NCI-H1417 (cell line): ENCODE results near the gene SLC6A3.
"Not testable (repeated sequence)": the region's sequence is repeated elsewhere in the genome, so short reads cannot be mapped to it uniquely, and the experiment has no call there.

Experiments
- DNase-seq, 3 experiments: peaks; one replicate each; lab custom pipeline; 2025; lab: John Stamatoyannopoulos, UW

Gene SLC6A3

DNA sequence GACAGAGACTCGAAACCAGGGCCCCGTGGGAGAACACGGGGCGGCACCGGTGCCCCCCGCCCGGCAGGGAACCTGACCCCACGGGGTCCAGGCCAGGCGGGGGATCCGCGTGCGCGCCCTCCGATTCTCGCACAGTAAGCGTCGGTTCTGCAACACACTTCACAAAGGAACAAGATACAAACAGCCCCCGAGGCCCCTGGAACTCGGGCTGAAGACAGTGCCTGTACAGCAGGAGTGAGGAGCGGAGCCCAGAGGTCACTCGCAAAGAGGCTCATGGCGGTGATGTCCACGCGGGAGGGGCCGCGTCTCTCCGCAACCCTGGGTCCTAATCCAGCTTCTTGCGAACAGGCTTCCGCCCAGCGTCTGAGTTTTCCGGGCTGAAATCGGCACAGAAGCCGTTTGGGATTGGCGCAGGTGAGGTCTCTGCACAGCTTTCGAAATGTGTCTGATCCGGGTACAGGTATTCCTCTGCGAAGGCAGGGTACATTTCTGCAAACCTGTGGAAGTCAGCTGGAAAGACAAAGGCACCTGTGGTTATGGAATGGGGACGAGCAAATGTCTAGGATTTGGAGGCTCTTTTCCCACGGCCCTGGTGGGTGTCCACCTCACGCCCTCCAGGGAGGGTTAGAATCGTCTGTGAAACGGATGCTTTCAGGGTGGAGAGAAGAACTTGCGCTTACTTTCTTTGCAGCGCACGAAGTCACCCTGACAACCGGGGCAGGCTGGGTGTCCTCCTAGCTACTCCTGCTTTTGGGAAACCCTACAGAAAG is 18.3 kb upstream of the SLC6A3 start:
- no peak for DNase-seq

DNA sequence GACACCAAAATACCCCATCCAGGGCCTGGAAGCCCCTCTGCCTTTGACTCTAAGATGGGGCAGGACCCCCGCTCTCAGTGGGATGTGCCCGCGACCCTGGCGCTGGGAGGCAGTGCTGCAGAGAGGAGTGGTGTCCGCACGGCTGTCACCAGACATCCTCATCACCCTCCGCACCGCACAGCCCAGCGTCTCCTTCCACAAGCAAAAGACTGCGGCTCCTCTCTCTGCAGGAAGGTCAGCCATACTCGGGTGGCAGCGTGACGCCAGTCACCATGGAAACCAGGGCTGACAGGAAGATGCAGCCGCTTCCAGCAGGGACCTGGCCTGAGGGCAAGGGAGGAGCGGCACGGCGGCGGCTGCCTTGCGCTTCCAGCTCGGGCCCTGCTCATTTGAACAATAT is 17.1 kb upstream of the SLC6A3 start:
- DNase-seq: peak in 2 of 3 experiments; percentile 61 to 87

DNA sequence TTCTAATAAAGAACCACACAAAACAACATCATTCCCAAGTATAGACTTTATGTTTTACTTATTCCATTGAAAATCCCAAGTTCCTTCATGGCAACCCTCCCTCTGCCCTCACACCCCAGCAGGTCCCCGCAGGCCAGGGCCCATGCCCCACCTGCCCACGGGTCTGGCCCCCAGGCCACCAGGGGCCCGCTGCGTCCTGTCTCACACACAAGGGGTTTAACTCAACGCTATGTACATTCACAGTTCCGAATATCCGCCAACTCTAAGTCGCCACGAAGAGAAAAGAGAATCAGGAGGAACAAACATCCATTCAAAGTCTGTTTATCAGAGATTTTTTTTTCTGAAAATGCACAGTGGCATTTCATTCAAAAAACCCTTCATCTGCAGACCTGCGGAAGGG is 16.2 kb upstream of the SLC6A3 start:
- no peak for DNase-seq

DNA sequence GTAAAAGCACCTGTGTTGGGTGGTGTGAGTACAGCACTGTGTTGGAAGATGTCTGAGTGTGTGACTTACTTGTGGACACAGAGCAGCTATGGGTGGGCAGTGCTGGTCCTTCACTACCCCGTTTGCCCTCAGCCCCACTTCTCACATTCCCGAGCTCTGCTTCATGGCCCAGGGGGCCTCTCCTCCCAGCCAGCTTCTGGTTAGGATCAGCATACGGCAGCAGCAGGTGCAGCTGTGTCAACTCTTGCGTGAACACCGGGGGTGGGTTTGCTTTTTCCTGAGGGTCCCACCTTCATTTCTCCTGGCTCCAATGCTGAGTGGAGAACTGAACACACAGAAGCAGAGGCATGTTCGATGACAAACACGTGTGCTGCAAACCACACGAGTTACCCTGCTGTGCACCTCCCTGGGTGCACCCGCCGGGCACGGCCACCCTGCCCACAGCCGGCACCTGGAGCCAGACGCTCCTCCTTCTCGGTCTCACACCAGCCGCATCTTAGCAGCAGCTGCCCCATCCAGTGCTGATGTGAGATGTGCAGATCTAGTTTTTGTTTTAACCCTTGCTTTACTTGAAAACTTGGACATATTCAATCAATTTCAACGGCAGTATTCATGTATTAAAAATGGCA is 14.9 kb upstream of the SLC6A3 start:
- DNase-seq: peak; percentile 16 to 52 (median 27)

DNA sequence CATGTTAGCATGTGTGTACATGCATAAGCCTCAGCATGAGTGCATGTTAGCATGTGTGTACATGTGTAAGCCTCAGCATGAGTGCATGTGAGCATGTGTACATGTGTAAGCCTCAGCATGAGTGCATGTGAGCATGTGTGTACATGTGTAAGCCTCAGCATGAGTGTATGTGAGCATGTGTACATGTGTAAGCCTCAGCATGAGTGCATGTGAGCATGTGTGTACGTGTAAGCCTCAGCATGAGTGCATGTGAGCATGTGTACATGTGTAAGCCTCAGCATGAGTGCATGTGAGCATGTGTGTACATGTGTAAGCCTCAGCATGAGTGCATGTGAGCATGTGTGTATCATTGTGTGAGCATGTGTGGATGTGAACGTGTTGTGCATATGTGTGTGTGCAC is 14.2 kb upstream of the SLC6A3 start:
- DNase-seq: not testable (repeated sequence)

DNA sequence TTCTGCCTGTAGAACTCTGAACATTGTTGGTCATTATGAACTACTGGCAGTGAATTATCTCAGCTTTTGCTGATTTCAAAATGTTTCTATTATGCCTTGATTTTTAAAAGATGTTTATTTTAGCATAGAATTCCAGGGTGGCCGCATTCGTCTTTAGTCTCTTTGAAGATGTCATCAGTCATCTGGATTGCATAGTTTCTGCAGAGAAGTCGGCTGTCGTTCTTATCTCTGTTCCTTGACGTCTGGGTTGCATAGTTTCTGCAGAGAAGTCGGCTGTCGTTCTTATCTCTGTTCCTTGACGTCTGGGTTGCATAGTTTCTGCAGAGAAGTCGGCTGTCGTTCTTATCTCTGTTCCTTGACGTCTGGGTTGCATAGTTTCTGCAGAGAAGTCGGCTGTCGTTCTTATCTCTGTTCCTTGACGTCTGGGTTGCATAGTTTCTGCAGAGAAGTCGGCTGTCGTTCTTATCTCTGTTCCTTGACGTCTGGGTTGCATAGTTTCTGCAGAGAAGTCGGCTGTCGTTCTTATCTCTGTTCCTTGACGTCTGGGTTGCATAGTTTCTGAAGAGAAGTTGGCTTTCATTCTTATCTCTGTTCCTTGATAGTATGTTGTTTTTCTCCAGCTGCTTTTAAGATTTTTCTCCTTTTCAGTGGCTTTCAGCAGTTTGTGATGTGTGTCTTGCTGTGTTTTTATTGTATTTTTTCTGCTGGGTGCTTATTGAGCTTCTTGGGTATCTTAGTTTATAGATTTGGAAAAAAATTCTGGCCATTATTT is 11.1 kb upstream of the SLC6A3 start:
- not testable (repeated sequence) for DNase-seq

DNA sequence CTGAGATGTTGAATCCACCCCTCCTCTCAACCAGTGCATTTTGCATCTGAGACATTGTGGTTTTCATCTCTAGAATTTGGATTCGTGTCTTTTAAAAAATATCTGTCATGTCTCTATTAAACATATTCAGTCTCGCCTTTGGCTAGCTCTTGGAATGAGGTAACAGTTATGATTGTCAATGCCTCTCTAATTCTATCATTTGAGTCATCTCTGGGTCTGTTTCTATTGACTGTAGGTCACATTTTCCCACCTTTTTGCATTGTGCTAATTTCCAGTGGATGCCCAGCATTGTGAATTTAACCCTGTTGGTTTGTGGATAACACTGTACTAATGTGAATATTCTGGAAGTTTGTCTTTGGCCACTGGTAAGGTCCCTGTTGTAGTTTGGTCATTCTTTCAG is 8.4 kb upstream of the SLC6A3 start:
- no peak for DNase-seq

DNA sequence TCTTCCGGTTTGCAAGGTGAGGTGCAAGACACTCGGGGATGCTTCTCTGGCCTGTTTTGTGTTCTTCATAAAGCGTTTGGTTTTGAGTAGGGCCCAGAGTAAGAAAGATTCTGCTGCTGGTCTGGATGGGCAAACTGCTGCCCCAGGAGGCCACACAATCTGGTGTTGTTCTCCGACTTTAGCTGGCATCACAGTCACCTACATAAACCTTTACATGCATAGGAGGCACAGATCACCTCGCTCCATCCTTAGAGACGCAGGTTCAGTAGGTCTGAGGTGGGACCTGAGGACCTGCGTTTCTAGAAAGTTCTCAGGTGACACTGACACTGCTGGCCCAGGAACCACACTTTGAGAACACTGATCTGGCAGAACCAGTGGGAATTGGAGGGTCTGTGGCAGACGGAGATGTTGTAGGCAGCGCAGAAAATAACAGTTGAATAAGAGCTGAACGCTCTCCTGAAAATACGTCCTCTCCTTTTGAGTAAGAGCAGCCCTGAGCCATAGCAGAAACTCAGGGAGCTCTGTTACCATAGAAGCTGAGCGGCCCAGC is 3.9 kb upstream of the SLC6A3 start:
- no peak for DNase-seq

DNA sequence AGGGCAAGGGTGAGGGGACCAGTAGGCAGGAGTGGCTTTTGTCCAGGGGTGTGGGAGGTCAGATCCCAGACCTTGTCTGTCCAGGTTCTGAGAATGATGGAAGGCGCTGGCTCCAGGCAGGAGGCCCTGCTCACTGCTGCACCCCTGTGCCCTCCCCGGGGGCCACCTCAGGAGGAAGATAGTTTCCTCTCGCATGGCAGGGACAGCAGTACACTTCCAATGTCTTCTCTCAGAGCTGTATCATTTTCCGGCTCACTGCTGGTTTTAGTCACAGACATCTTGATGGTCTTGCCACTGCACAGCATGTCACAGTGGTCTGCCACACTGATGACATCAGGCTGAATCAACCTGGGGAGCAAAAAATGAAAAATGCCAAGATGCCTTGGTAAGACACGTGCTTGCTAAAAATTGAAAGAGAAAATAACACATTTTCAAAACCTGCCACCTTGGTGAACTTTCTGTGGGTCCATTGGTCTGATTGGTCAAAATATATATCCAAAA is 3.3 kb upstream of the SLC6A3 start:
- DNase-seq: no peak

DNA sequence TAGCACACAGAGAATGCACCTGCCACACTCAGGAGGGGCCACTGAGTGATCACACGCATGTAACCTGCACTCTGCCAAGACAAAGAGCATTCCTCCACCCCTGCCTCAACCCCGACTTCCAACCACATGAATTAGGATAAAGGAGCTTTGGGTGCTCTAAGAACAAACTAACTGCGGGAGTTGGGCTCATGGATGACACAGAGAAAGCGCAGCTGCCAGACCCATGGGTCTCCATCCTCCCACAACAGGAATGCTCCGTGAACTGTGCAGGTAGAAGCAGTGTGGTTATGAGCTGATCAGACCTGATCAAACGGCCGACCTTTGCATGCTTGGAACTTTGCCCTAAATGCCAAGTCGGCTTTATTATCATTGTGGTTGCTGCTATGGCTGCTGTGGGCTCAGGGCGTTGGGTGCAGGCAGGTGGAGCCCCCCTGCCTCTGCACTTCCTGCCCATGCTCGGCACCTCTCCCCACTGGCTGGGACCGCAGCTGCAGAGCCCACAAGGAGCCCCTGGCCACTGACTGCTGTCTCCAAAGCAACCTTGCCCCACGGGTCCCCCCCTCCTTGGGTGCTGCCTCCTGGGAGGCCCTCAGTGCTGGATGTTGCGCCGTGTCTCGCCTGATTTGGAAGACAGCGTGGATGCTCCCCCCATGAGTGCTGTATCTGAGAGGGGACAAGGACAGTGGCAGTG is 2.6 kb upstream of the SLC6A3 start:
- DNase-seq: peak in 1 of 3 experiments; percentile 41

DNA sequence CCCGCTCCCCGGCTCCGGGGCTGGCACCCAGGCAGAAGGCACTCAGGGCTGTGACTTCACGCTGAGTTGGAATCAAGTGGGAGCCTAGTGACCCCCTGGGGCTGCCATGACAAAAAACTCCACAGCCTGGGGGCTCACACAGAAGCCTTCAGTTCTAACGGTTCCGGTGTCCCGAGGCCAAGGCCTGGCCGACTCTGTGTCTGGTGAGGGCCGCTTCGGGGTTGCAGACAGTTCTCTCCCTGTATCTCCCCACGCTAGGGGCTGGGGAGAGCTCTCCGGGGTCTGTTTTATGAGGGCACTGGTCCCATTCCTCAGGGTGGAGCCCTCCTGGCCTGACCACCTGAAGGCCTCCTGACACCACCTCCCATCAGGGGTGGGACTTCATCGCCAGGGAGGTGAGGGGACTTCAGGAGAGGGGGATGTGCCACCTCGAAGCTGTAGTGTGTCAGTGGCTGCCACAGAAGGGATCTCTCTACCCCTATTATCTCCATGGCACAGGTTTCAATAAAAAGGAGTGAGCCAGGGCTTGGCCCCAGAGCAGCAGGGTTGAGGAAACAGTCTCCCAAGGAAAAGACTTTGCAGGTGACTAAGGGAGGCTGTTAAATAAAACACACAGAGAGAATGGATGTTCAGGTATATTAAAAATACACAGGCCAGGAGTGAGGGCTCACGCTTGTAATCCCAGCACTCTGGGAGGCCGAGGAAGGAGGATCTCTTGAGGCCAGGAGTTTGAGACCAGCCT is 1.5 kb upstream of the SLC6A3 start:
- DNase-seq: no peak

DNA sequence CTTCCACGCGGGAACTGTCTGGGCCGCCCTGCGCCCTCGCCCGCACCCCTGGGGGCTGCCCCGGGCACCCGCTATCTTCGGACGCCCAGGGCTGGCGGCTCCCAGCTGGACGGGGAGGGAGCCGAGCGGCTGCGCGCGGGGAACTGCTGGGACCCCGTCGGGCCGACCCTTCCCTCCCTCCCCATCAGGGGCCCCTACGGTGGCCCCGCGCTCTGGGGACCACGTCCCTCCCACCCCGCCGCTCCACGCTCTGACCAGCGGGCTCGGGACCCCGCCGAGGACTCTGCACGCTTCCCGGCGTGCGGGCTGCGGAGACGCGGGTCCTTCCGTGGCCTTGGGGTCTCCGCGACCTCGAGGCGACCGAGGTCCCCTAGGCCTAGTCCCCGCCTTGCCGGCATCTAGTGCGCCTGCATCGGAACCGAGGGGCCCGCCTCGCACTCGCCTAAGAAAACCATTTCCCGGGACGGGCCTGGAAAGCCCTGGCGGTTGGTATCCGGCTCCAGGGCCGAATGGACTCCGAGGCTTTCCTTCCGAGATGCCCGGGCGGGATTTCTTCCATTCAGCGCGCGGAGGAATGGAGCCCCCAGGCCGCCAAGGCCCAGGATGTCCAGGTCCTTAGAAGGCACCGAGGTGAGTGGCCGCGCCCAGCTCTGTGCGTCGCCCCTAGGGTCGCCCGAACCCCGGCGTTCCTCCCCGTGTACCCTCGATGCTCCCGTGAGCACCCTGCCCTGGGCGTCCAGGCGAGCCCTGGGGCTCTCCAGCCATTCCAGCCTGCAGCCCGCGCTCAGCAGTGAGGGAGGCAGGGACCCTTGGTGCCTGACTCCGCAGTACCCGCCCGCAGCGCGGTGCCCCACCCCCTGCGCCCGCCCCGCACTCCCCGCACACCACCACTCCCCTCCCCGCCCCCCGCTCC is 705 bp upstream of the SLC6A3 start:
- no peak for DNase-seq

DNA sequence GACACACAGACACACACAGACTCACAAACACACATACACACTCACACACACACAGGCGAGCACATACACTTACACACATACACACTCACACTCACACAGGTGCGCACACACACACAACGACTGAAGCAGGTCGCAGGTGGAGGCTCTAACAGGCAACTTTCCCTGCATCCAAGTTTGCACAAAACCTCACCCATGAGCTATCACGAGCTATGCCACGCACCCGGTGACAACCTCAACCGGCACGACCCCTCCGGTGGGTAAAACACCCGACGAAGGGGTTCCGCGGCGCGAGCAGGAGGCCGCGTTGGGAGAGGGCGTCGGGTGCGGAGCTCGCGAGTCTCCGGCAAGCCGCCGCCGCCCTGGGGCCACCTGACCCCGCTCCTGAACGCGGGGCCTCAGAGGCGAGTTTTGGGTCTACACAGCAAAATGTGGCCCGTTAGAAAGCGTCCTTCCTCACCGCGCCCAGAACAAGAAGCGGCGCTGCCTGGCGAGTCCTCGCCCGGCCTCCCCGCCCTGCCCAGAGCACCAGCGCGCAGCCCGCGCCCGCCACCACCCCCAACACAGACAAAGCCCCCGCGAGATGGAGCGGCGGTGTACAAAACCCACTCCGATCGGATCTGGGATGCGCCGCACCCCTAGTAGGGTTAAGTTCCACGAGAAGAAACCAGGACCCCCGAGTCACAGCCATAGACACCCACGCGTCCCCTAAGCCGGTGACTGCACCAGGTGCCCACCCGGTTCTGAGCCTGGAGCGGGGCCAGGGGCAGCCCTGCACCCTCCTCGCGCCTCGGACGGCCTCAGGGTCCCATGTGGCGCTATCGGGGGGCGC is 665 bp downstream of the SLC6A3 start:
- DNase-seq: no peak

DNA sequence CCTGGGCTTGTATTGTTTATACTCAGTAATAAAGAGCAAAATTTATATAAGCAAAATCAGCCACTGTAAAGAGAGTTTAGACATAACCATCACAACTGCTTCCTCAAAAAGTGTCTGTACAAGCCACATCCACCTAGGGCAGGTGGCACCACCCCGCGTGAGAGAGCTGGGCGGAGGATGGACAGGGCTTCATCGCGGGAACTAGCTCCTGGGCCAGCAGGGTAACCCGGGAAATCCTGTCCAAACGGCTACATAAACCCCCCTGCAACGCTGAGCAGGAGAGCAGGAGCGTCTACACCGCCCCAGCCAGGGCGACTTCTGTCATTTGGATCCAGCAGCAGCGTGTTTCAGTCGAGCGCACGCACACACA is 1.3 kb downstream of the SLC6A3 start:
- DNase-seq: no peak

DNA sequence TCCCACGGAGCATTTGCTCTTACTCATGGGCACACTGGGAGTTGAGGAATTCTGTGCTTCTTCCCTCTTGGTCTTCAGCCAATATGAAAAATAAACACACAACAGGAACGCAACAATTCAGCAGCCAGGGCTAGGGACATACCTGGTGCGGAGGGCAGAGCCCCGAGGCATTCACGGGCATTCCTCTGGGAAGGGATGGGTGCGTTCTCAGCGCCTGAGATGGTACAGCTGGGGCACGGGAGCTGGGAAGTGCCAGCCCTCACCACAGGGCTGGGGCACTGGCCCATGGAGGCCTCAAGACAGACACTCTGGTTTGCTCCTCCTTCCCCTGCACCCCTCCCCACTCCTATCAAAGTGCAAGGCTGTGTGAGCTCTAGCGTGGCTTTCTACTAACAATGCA is 2.1 kb downstream of the SLC6A3 start:
- DNase-seq: peak in 1 of 3 experiments; percentile 8

DNA sequence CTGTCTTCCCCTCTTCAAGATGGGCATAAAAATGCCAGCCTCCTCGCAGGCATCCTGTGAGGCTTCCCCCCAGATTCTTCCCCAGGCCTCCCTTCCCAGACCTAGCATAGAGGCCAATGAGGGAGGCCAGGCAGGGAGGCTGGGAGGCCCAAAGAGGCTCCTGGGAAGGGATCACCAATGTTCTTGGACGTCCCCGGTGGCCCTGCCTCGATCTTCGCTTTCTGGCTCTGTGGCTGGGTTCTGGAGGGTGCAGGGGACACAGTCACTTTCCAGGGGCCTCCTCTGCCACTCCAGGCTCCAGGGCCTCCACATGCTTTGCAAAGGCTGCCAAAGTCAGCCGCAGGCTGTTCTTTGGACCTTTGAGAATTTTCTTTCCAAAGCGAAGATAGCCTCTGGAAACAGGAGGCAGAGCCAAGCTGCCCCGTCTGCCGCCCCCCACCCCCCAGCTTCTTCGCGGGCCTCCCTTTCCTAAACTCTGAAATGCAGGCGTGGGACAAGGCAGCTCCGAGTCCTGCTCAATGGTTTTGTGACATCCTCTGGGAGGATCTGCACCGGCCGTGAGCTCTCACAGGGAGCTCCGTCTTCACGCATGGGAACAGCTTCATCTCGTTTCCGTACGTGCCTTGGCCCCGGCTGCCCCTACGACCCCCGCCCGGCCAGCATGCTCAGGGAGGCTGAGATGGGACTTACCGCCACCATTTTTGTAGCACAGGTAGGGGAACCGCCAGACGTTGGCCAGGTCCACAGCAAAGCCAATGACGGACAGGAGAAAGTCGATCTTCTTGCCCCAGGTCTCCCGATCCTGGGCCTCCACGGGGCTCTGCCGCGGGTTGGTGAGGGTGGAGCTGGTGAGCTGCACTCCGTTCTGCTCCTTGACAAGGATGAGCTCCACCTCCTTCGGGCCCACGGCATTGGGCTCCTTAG is 2.8 kb downstream of the SLC6A3 start:
- DNase-seq: no peak

DNA sequence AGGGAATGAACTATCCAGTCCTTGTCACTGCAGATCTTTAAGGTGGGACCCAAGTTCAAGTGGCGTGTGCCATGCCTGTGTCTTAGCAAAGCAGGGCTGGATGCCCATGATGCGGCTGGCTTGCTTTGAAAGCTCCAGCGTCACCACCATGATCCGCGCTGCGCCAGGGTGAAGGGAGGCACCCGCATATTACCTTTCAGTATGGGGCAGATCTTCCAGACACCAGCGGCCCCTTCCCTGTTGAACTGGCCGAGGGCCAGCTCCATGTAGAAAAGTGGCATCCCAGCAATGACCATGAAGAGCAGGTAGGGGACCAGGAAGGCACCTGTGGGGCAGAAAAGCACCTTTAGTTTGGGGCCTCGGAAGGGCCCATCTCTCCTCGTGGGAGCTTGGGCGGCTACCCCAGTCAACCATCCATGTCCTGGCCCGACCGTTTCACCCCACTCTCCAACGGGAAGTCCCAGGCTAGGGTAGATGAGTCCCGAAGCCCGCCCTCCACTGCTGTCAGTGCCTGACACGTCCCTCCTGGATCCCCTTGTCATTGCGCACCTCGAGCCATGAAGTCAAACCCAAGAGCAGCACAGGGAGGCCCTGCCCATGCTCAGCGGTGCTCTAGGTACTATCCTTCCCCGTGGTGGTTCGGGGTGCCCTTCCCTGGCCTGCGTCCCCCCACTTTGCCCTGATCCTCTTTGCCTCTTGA is 3.9 kb downstream of the SLC6A3 start:
- DNase-seq: no peak

DNA sequence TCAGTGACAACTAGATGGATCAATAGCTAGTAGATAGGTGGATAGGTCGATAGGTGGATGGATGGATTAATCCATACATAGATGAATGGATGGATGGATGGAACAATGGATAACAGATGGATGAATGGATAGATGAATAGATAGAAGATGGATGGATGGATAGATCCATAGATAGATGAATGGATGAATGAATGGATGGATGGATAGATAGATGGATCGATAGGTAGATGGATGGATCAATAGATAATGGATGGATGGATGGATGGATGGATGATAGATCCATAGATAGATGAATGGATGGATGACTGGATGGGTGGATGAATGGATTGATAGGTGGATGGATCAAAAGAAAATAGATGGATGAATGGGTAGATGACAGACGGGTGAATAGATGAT is 5.1 kb downstream of the SLC6A3 start:
- no peak for DNase-seq
